Pancreas (tissue), 10 donors: ENCODE measurements around the gene PERM1. TPM values are rescaled to one million over a fixed set of nuclear protein-coding genes. Genes with fewer than 3 reads are reported as not detected.
"Not testable (repeated sequence)": the region's sequence is repeated elsewhere in the genome, so short reads cannot be mapped to it uniquely, and the experiment has no call there.

Source experiments
- ATAC-seq, 4 donors: fragments of 200-7000 bp; cut with Tn5 transposase; one replicate each; pipeline versions ENCODE4 v1.8.0 to v1.9.1; 2020; ENCODE audit warnings: mild to moderate bottlenecking in 4 of 4, moderate library complexity in 4 of 4
- DNase-seq, 6 donors: peaks; one replicate each; pipeline ENCODE4 v3.0.0-alpha.2; 2020
- FAIRE-seq: peaks from 2 replicates; lab custom pipeline; 2012; peaks lifted over from hg19 to GRCh38; lab: Jason Lieb, UNC
- H3K27ac ChIP-seq, 4 donors: fragments of 200-600 bp; sonication (generic); 1 replicate in 3 of 4; 2 replicates in 1 of 4; pipeline versions ENCODE4 v1.5.0 to v1.8.0; 2020
- H3K27me3 ChIP-seq, 4 donors: fragments of 200-600 bp; one replicate each; pipeline ENCODE4 v1.8.0; 2021
- H3K36me3 ChIP-seq, 3 donors: fragments of 200-600 bp; sonication (generic) in 1 of 3; one replicate each; pipeline versions ENCODE4 v1.5.0 to v1.8.0; 2020 to 2021
- H3K4me1 ChIP-seq, 3 donors: fragments of 200-600 bp; one replicate each; pipeline ENCODE4 v1.8.0; 2021
- H3K4me3 ChIP-seq, 4 donors: fragments of 200-600 bp; sonication (generic) in 2 of 4; one replicate each; pipeline versions ENCODE4 v1.5.0 to v1.8.0; 2020 to 2021
- H3K9me3 ChIP-seq, 4 donors: fragments of 200-600 bp; one replicate each; pipeline ENCODE4 v1.8.0; 2021
- CTCF ChIP-seq, 4 donors: fragments of 200-600 bp; sonication (generic) in 3 of 4; IDR thresholded peaks; one replicate each; pipeline versions ENCODE4 v1.5.0 to v1.8.0; 2021; ENCODE audit warnings: antibody characterized with exemption in 4 of 4
- WGBS, 2 donors: extraction: QIAGEN DNeasy Blood & Tissue Kit; methylation state at CpG; one replicate each; pipeline ENCODE4 v1.1.7; 2013; 5-methylcytosine and 5-hydroxymethylcytosine counted together
- intact Hi-C, 3 donors: fragments of 100-400 bp; cut with DNase I; formaldehyde crosslinking; loops; one replicate each; pipeline versions ENCODE4 v1.11.1 to v1.14.2; 2022
- polyA plus RNA-seq, 2 donors: library from polyadenylated mRNA; stranded (reverse); fragments of 200-250 nt; gene quantifications; one replicate each; pipeline ENCODE4 v1.2.3, GENCODE V29; 2013
- total RNA-seq, 6 donors: library from RNA; stranded (reverse); fragmentation: NEBNext Ultra II Directional in 4 of 6; extraction: Animal tissue kit (Norgen Biotek cat#: 25700) in 4 of 6; gene quantifications; one replicate each; pipeline versions ENCODE4 v1.2.1 to v1.2.4, GENCODE V29; 2021 to 2023
- donor health status: healthy with polysubstance abuse.
- donor health status: DM: no; HTN: no; CAD: no; lungs with moderate emphysema.
- donor health status: DM: no; HTN: no; CAD: no.
- donor health status: control.
- donor health status: control.
- donor health status: Bipolar disorder and iron deficiency.
- donor health status: DM: yes; HTN: yes; CAD: no.
- donor health status: DM: no; HTN: no; CAD: no.
- donor health status: DM: no; HTN: no; CAD: no.
- donor health status: DM: yes; HTN: yes; CAD: no.

PERM1 gene
- total and polyA plus RNA-seq, 8 donors: 0.04 to 0.35 (median 0.24) TPM; not detected in 4

DNA sequence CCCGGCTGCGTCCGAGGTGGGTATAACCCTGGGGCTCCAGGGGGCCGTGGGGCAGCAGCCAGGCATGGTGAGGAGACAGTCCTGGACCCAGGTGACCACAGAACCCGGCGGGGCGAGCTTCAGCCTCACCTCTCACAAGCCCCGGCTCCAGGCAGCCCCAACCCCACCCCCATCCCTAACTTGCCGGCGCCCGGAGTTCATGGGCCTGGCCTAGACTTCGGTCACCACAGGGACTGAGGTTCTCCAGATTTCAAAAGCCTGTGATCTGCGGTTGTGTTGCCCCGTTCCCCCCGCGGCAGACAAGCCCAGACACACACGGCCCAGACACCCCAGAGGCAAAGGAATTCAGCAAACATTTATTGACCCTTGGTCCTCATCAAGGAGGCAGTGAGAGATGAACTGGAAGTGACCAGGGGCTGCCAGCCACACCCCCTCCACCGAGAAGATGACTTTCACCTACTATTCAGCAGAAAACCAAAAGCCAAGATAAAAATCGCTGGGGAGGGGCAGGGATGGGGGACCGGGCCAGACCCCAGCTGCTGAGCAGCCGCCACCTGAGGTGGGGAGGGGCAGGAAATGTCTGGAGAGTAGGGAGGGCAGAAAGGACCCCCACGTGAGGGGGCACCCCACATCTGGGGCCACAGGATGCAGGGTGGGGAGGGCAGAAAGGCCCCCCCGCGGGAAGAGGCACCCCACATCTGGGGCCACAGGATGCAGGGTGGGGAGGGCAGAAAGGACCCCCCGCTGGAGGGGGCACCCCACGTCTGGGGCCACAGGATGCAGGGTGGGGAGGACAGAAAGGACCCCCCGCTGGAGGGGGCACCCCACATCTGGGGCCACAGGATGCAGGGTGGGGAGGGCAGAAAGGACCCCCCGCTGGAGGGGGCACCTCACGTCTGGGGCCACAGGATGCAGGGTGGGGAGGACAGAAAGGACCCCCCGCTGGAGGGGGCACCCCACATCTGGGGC is 14.1 kb upstream of the PERM1 start:
- H3K4me3 ChIP-seq: no peak overlapping the region
- ATAC-seq (no peak), FAIRE-seq (no peak), DNase-seq (peak in 2 of 6 donors; percentile 4 to 74)
- peaks cover 0 to 4% (median 0%) of the 10 kb centered on the region in 3 donors for H3K4me1 ChIP-seq
- H3K27me3 ChIP-seq: no peaks in the 10 kb centered on the region
- intact Hi-C loops: no loop called here
- no peak overlapping the region for H3K27ac ChIP-seq
- no peaks in the 10 kb centered on the region for H3K36me3 ChIP-seq
- no peak for TF ChIP-seq CTCF (IDR thresholded peaks at IDR 0.05)
- H3K9me3 ChIP-seq: no peaks in the 10 kb centered on the region
- 37 to 45% methylated on average over 27 to 30 of the region's 30 CpGs for WGBS, 2 donors

GRCh38 chr1:994546-994945 is 12.7 kb upstream of the PERM1 start:
- FAIRE-seq, H3K4me1 ChIP-seq, intact Hi-C loops, H3K27me3 ChIP-seq, H3K27ac ChIP-seq, ATAC-seq, H3K4me3 ChIP-seq, H3K36me3 ChIP-seq, H3K9me3 ChIP-seq: not testable (repeated sequence)
- whole genome bisulfite sequencing, 2 donors: 74 to 76% methylated on average over 6 of the region's 6 CpGs
- DNase-seq: peak in 1 of 6 donors; percentile 31

DNA sequence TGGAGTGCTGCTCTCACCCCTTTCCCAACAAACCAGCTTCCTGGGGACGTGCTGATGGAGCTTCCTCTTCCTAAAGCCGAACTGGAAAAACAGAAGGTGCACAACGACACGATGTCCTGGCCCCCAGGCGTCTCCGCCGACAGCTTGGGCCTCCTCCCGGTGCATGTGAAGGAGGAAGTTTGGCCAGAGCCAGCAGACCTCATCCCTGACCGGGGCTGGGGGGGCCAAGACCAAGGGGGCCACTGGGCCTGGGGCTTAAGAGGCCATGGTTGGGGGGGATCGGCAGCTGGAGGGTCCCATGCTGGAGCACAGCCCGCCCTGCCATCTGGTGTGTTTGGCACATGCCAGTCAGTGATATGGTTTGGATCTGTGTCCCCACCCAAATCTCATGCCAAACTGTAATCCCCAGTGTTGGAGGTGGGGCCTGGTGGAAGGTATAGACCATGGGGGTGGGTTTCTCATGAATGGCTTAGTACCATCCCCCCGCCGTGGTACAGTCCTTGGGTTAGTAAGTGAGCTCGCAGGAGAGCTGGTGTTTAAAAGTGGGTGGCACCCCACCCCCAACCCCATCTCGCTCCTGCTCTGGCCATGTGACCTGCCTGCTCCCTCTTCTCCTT is 11.6 kb upstream of the PERM1 start:
- intact Hi-C loops: no loop called here

GRCh38 chr1:992362-992761 is 10.5 kb upstream of the PERM1 start:
- intact Hi-C loops: no loop called here
- Histone ChIP-seq H3K36me3 (no peaks in the 10 kb centered on the region), H3K9me3 (no peaks in the 10 kb centered on the region), H3K4me1 (no peaks in the 10 kb centered on the region), H3K4me3 (no peak overlapping the region), H3K27ac (no peak overlapping the region), H3K27me3 (no peaks in the 10 kb centered on the region)
- FAIRE-seq: no peak
- 86 to 91% methylated on average over 7 of the region's 7 CpGs for WGBS, 2 donors
- no peak for TF ChIP-seq CTCF (IDR thresholded peaks at IDR 0.05)
- no peak for ATAC-seq
- DNase-seq: no peak

More for the DNA sequence above, 11.6 kb upstream of the PERM1 start:
- H3K27ac ChIP-seq: no peak overlapping the region
- DNase-seq: no peak
- no peaks in the 10 kb centered on the region for H3K36me3 ChIP-seq
- H3K9me3 ChIP-seq: no peaks in the 10 kb centered on the region
- 76 to 77% methylated on average over 15 of the region's 15 CpGs for WGBS, 2 donors
- no peak for TF ChIP-seq CTCF (IDR thresholded peaks at IDR 0.05)
- no peaks in the 10 kb centered on the region for H3K27me3 ChIP-seq
- ATAC-seq: no peak
- H3K4me3 ChIP-seq: no peak overlapping the region
- no peaks in the 10 kb centered on the region for H3K4me1 ChIP-seq
- FAIRE-seq: no peak

- H3K9me3 ChIP-seq: no peaks in the 10 kb centered on the region
- no peak for ATAC-seq
These were observed 10.0 kb upstream of the PERM1 start for GRCh38 chr1:991895-992294.

GRCh38 chr1:991275-991674 is 9.4 kb upstream of the PERM1 start:
- H3K4me3 ChIP-seq, H3K9me3 ChIP-seq, DNase-seq, H3K4me1 ChIP-seq, H3K27me3 ChIP-seq, ATAC-seq, FAIRE-seq, H3K36me3 ChIP-seq, intact Hi-C loops, H3K27ac ChIP-seq: not testable (repeated sequence)
- WGBS, 2 donors: 89 to 93% methylated on average over 6 of the region's 6 CpGs

More at GRCh38 chr1:991895-992294, 10.0 kb upstream of the PERM1 start:
- Histone ChIP-seq H3K27me3 (no peaks in the 10 kb centered on the region), H3K36me3 (no peaks in the 10 kb centered on the region), H3K27ac (no peak overlapping the region), H3K4me1 (no peaks in the 10 kb centered on the region), H3K4me3 (no peak overlapping the region)
- TF ChIP-seq CTCF (IDR thresholded peaks at IDR 0.05): no peak
- FAIRE-seq (no peak), DNase-seq (no peak)
- 95 to 97% methylated on average over 10 of the region's 10 CpGs for WGBS, 2 donors
- intact Hi-C loops: no loop called here

DNA sequence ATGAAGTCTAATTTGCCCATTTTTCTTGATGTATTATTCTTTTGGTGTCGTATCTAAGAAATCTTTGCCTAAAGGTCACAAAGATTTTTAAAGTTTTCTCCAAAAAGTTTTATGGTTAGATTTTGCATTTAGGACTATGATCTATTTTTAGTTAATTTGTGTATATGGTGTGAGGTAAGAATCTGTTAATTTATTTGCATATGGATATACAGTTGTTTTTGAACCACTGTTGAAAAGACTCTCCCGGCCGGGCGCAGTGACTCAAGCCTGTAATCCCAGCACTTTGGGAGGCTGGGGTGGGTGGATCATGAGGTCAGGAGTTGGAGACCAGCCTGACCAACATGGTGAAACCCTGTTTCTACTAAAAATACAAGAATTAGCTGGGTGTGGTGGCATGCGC is 6.2 kb upstream of the PERM1 start:
- 79 to 89% methylated on average over 5 of the region's 5 CpGs for WGBS, 2 donors
- not testable (repeated sequence) for H3K4me1 ChIP-seq, H3K36me3 ChIP-seq, H3K27me3 ChIP-seq, H3K9me3 ChIP-seq, DNase-seq, H3K27ac ChIP-seq, FAIRE-seq, H3K4me3 ChIP-seq, ATAC-seq
- intact Hi-C loops: loop anchor here in 2 of 3 donors (10.0 kb wide), 2 partner anchors 77 to 297 kb away; partner anchors contain the start of gene SCNN1D (in 1 of the 2)
